Lung (tissue), 12 donors: ENCODE measurements around the gene PXYLP1. TPM values are rescaled to one million over a fixed set of nuclear protein-coding genes. Genes with fewer than 3 reads are reported as not detected.

Experiments
- ATAC-seq: fragments of 200-7000 bp; cut with Tn5 transposase; one replicate; pipeline ENCODE4 v1.9.1; 2020; ENCODE audit warnings: moderate number of reproducible peaks; ENCODE audit not compliant: insufficient read depth, low FRiP score
- DNase-seq, 3 donors: peaks; one replicate each; pipeline ENCODE4 v3.0.0-alpha.2; 2013 to 2017
- H3K27ac ChIP-seq, 2 donors: one replicate each; pipeline ENCODE4 v1.5.1; 2013; ENCODE audit warnings: mild to moderate bottlenecking in 2 of 2, moderate library complexity in 2 of 2, control low read depth in 1 of 2, inconsistent platforms in 1 of 2, low read depth in 1 of 2, low read length in 1 of 2
- H3K27me3 ChIP-seq, 3 donors: one replicate each; pipeline ENCODE4 v1.5.1; 2013; ENCODE audit warnings: low read length in 2 of 3; ENCODE audit not compliant: control insufficient read depth in 3 of 3, insufficient read depth in 3 of 3
- H3K36me3 ChIP-seq, 4 donors: one replicate each; pipeline ENCODE4 v1.5.1; 2013; ENCODE audit warnings: low read length in 4 of 4, mild to moderate bottlenecking in 1 of 4, moderate library complexity in 1 of 4; ENCODE audit not compliant: control insufficient read depth in 4 of 4, insufficient read depth in 4 of 4
- H3K4me1 ChIP-seq, 5 donors: one replicate each; pipeline ENCODE4 v1.5.1; 2013; ENCODE audit warnings: low read length in 5 of 5, mild to moderate bottlenecking in 2 of 5, moderate library complexity in 1 of 5; ENCODE audit not compliant: control insufficient read depth in 5 of 5, insufficient read depth in 5 of 5
- H3K4me3 ChIP-seq: one replicate; pipeline ENCODE4 v1.5.1; 2013; ENCODE audit warnings: mild to moderate bottlenecking, control low read depth, moderate library complexity
- H3K9ac ChIP-seq, 2 donors: one replicate each; pipeline ENCODE4 v1.5.1; 2013; ENCODE audit warnings: low read length in 2 of 2, control low read depth in 1 of 2; ENCODE audit not compliant: insufficient read depth in 1 of 2
- H3K9me3 ChIP-seq, 4 donors: one replicate each; pipeline ENCODE4 v1.5.1; 2013; ENCODE audit warnings: low read length in 3 of 4, mild to moderate bottlenecking in 1 of 4, moderate library complexity in 1 of 4; ENCODE audit not compliant: control insufficient read depth in 4 of 4, insufficient read depth in 3 of 4
- WGBS, 2 donors: extraction: QIAGEN DNeasy Blood & Tissue Kit; methylation state at CpG; one replicate each; pipeline ENCODE4 v1.1.7; 2013; 5-methylcytosine and 5-hydroxymethylcytosine counted together
- polyA plus RNA-seq, 2 donors: library from polyadenylated mRNA; stranded (reverse); fragments of 200-250 nt; gene quantifications; one replicate each; pipeline ENCODE4 v1.2.1, GENCODE V29; 2013
- total RNA-seq, 2 donors: library from RNA; depleted of rRNA in 1 of 2; stranded (reverse); fragments of >200 nt in 1 of 2; gene quantifications; one replicate each; pipeline ENCODE4 v1.2.1, GENCODE V29; 2014 to 2021
- TF ChIP-seq, protein P1 (sequence below): IDR thresholded peaks from 2 replicates; pipeline ENCODE4 v1.5.1; 2012; ENCODE audit warnings: mild to moderate bottlenecking; ENCODE audit errors: control extremely low read depth, extremely low read depth
- donor health status: control.
- donor health status: control.
- donor health status: Bipolar disorder and iron deficiency.
- donor health status: healthy.
- donor health status: DM: yes; HTN: yes; CAD: no.

PXYLP1 gene
- total and polyA plus RNA-seq, 4 donors = 6.3 to 17.8 (median 7.4) TPM

GRCh38 chr3:141225939-141226338, 5.7 kb upstream of the PXYLP1 start:
- Histone ChIP-seq H3K9ac (no peak overlapping the region), H3K9me3 (no peaks in the 10 kb centered on the region), H3K4me1 (peaks cover 0 to 43% (median 21%) of the 10 kb centered on the region in 5 donors), H3K27me3 (no peaks in the 10 kb centered on the region), H3K36me3 (no peaks in the 10 kb centered on the region), H3K27ac (no peak overlapping the region), H3K4me3 (no peak overlapping the region)
- ATAC-seq = no peak
- TF ChIP-seq, protein P1, sequence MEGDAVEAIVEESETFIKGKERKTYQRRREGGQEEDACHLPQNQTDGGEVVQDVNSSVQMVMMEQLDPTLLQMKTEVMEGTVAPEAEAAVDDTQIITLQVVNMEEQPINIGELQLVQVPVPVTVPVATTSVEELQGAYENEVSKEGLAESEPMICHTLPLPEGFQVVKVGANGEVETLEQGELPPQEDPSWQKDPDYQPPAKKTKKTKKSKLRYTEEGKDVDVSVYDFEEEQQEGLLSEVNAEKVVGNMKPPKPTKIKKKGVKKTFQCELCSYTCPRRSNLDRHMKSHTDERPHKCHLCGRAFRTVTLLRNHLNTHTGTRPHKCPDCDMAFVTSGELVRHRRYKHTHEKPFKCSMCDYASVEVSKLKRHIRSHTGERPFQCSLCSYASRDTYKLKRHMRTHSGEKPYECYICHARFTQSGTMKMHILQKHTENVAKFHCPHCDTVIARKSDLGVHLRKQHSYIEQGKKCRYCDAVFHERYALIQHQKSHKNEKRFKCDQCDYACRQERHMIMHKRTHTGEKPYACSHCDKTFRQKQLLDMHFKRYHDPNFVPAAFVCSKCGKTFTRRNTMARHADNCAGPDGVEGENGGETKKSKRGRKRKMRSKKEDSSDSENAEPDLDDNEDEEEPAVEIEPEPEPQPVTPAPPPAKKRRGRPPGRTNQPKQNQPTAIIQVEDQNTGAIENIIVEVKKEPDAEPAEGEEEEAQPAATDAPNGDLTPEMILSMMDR = no peak
- no peak for DNase-seq

GRCh38 chr3:141227216-141227615, 4.4 kb upstream of the PXYLP1 start:
- TF ChIP-seq, protein P1 = no peak
- no peaks in the 10 kb centered on the region for H3K36me3 ChIP-seq
- DNase-seq = no peak
- no peaks in the 10 kb centered on the region for H3K27me3 ChIP-seq
- no peaks in the 10 kb centered on the region for H3K9me3 ChIP-seq
- H3K4me3 ChIP-seq = no peak overlapping the region
- no peak for ATAC-seq
- no peak overlapping the region for H3K27ac ChIP-seq
- no peak overlapping the region for H3K9ac ChIP-seq
- 86 to 89% methylated on average over 3 of the region's 3 CpGs for WGBS, 2 donors
- peaks cover 0 to 48% (median 23%) of the 10 kb centered on the region in 5 donors for H3K4me1 ChIP-seq

DNA sequence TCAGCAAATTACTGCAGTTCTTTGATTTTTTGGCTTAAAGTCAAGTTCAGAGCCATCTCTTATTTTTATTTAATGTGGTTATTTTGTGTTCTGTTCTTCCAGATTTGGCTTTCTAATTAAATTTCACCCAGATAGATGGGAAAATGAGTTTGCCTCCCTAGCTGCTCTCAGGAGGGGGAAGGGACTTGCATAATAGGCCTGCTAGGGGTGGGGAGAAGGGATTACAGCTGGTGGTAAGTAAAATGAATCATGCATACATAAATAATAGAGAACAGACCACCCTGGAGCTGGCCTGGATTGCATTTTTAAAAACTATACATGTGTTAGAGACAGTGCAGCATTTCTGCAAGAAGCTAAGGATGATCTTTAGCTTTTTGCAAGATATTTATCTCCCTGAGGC, 3.9 kb upstream of the PXYLP1 start:
- no peak for ATAC-seq
- DNase-seq = peak; percentile 87 to 99 (median 97)

More for the DNA sequence above, 3.9 kb upstream of the PXYLP1 start:
- Histone ChIP-seq H3K27ac (no peak overlapping the region), H3K9me3 (no peaks in the 10 kb centered on the region), H3K9ac (no peak overlapping the region), H3K4me3 (no peak overlapping the region), H3K36me3 (no peaks in the 10 kb centered on the region), H3K4me1 (peaks cover 0 to 53% (median 23%) of the 10 kb centered on the region in 5 donors), H3K27me3 (no peaks in the 10 kb centered on the region)
- TF ChIP-seq, protein P1 = no peak
